Type B pancreatic cell (in vitro differentiated cells): ENCODE measurements around the gene VIPR2. TPM values are rescaled to one million over a fixed set of nuclear protein-coding genes. Genes with fewer than 3 reads are reported as not detected.

Experiments
- DNase-seq: peaks from one replicate; pipeline ENCODE4 v3.0.0; 2021; ENCODE audit warnings: mixed read lengths; ENCODE audit not compliant: unreplicated experiment; ENCODE audit errors: extremely low spot score
- H3K27ac Mint-ChIP-seq: 2 replicates; pipeline ENCODE4 v1.8.0; 2021; ENCODE audit warnings: mild to moderate bottlenecking, mixed read lengths
- H3K27me3 Mint-ChIP-seq: 2 replicates; pipeline ENCODE4 v1.8.0; 2021; ENCODE audit warnings: mixed read lengths
- H3K36me3 Mint-ChIP-seq: 2 replicates; pipeline ENCODE4 v1.8.0; 2021; ENCODE audit warnings: mixed read lengths
- H3K4me1 Mint-ChIP-seq: one replicate; pipeline ENCODE4 v1.8.0; 2021; ENCODE audit warnings: mixed read lengths; ENCODE audit not compliant: unreplicated experiment
- H3K4me3 Mint-ChIP-seq: 2 replicates; pipeline ENCODE4 v1.8.0; 2021; ENCODE audit warnings: mild to moderate bottlenecking, mixed read lengths
- H3K9me3 Mint-ChIP-seq: 2 replicates; pipeline ENCODE4 v1.8.0; 2021; ENCODE audit warnings: mixed read lengths
- total RNA-seq: library from RNA; stranded (reverse); gene quantifications from 2 replicates; pipeline ENCODE4 v1.2.1, GENCODE V29; 2021; ENCODE audit warnings: low replicate concordance
- TF ChIP-seq, protein P1 (sequence below): fragments of 200-600 bp; sonication (generic); conservative IDR thresholded peaks from 2 replicates; pipeline ENCODE4 v1.5.0; 2021; ENCODE audit warnings: antibody characterized with exemption, mild to moderate bottlenecking

Gene VIPR2
- total RNA-seq, 1 donor from 2014 or later, result 0.31 TPM

DNA sequence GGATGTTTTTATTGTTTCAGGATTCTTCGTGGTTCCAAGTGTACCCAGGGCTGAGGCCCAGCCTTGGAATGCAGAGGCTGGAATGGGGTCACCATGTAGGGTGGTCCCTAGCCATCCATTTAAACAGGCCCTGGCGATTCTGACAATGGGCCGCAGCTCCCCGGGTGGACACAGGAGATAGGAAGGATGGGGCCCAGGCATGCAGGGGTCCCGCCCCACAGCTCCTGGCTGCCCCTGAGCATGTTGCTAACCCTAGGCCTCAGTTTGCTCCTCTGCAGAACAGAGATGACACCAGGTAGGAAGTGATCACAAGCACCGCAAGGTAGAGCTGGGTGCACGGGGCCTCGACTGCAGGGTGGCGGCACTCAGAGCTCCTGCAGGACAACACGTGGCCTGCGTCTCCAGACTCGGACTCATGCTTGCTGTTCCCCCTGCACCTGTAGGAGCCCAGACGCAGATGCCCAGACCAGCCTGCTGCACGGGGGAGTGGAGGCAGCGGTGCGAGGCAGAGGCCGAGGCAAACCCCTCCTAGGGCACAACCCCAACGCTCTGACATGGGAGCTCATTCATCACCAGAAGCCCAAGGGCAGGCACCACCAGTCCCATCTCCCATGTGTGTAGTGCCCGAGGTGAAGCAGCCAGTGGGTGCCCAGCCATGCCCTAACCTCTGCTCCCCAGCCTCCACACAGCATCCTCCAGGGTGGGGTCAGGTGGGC, 25.5 kb downstream of the VIPR2 start:
- no peaks in the 10 kb centered on the region for H3K36me3 Mint-ChIP-seq
- TF ChIP-seq, protein P1, sequence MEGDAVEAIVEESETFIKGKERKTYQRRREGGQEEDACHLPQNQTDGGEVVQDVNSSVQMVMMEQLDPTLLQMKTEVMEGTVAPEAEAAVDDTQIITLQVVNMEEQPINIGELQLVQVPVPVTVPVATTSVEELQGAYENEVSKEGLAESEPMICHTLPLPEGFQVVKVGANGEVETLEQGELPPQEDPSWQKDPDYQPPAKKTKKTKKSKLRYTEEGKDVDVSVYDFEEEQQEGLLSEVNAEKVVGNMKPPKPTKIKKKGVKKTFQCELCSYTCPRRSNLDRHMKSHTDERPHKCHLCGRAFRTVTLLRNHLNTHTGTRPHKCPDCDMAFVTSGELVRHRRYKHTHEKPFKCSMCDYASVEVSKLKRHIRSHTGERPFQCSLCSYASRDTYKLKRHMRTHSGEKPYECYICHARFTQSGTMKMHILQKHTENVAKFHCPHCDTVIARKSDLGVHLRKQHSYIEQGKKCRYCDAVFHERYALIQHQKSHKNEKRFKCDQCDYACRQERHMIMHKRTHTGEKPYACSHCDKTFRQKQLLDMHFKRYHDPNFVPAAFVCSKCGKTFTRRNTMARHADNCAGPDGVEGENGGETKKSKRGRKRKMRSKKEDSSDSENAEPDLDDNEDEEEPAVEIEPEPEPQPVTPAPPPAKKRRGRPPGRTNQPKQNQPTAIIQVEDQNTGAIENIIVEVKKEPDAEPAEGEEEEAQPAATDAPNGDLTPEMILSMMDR, result no peak
- DNase-seq, result no peak
- no peak overlapping the region for H3K4me3 Mint-ChIP-seq
- H3K9me3 Mint-ChIP-seq, result no peaks in the 10 kb centered on the region
- peaks cover 37% of the 10 kb centered on the region for H3K27me3 Mint-ChIP-seq
- H3K4me1 Mint-ChIP-seq, result peaks cover 3% of the 10 kb centered on the region
- H3K27ac Mint-ChIP-seq, result no peak overlapping the region

DNA sequence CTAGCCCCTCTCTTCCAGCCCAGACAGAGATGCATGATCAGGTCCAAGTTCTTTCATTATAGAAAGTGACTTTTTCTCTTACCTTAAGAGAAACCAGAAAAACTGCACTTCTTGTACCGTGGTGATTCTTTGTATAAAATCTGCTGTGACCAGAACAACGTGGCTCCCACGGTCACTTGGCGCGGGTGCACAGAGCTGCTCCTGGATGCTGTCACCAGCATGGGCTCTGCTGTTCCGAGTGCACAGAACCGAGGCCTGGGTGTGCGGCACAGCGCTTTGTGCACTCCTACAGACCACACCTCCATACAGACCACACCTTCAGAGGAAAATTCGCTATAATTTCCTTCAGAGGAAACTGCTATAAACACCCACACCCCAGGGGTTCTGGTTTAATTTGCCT, 26.0 kb downstream of the VIPR2 start:
- H3K27me3 Mint-ChIP-seq, result peaks cover 37% of the 10 kb centered on the region
- H3K36me3 Mint-ChIP-seq, result no peaks in the 10 kb centered on the region
- no peaks in the 10 kb centered on the region for H3K9me3 Mint-ChIP-seq
- TF ChIP-seq, protein P1, result no peak
- DNase-seq, result no peak
- H3K27ac Mint-ChIP-seq, result no peak overlapping the region
- H3K4me3 Mint-ChIP-seq, result no peak overlapping the region
- peaks cover 3% of the 10 kb centered on the region for H3K4me1 Mint-ChIP-seq

GRCh38 chr7:159118197-159118595, 26.5 kb downstream of the VIPR2 start:
- DNase-seq, result no peak
- Mint-ChIP-seq H3K27me3 (peaks cover 41% of the 10 kb centered on the region), H3K4me3 (no peak overlapping the region), H3K4me1 (peaks cover 8% of the 10 kb centered on the region), H3K36me3 (no peaks in the 10 kb centered on the region), H3K9me3 (no peaks in the 10 kb centered on the region), H3K27ac (no peak overlapping the region)
- TF ChIP-seq, protein P1, result no peak

- Mint-ChIP-seq H3K9me3 (no peaks in the 10 kb centered on the region), H3K36me3 (no peaks in the 10 kb centered on the region), H3K27ac (no peak overlapping the region), H3K4me1 (peaks cover 9% of the 10 kb centered on the region), H3K27me3 (peaks cover 44% of the 10 kb centered on the region), H3K4me3 (no peak overlapping the region)
- DNase-seq, result no peak
- TF ChIP-seq, protein P1, result no peak
These were observed 27.1 kb downstream of the VIPR2 start for GRCh38 chr7:159117366-159118196.

DNA sequence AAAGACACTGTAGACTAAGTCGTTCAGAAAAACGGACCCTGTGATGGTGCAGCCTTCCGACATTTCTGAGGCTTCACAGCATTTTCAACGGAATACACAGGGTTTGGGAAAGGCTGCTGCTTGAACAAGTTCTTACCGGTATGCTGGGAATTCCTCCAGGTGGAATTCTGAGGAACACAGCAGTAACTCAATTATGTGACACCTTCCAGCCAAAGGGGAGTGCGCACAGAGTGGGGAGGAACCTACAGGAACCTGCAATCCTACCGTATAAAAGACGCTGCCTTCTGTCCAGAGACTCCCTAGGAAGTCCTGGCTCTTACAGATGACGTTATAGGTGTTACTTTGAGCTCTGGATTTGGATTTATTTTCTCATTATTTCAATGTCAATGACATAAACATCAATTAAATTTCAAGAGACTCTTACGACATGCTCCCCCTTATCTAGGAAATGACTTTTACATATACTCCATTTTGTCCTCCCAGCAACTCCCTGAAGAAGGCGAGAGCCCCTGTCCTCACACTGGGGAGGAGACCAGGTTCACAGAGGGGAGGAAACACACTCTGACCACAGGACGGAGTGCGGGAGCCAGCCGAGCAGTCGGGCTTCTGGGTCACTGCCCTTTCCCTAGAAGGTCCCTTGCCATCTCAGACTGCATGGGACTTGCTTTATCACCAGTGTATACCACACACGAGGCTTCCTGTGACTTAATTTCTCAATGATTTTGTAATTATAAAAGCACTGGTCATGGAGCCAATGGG, 27.9 kb downstream of the VIPR2 start:
- TF ChIP-seq, protein P1, result no peak
- H3K36me3 Mint-ChIP-seq, result no peaks in the 10 kb centered on the region
- DNase-seq, result no peak
- no peaks in the 10 kb centered on the region for H3K9me3 Mint-ChIP-seq
- no peak overlapping the region for H3K27ac Mint-ChIP-seq
- H3K4me1 Mint-ChIP-seq, result peaks cover 9% of the 10 kb centered on the region
- H3K27me3 Mint-ChIP-seq, result peaks cover 48% of the 10 kb centered on the region
- no peak overlapping the region for H3K4me3 Mint-ChIP-seq
